ENCODE results near the gene BATF3.

Gene BATF3

DNA sequence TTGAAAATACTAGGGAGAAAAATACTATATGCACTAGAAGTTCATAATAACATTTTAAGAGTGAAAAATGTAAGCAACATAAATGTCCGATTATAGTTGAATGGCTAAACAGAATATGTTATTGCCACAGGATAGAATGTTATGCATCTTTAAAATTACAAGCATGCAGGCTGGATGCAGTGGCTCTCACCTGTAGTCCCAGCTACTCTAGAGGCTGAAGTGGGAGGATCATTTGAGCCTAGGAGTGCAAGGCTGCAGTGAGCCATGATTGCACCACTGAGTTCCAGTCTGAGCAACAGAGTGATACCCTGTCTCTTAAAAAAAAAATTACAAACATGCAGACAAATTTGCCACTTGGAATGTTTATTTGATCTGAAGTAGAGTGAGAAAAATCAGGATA is 3.0 kb upstream of the BATF3 start:
- DNase-seq: no peak

DNA sequence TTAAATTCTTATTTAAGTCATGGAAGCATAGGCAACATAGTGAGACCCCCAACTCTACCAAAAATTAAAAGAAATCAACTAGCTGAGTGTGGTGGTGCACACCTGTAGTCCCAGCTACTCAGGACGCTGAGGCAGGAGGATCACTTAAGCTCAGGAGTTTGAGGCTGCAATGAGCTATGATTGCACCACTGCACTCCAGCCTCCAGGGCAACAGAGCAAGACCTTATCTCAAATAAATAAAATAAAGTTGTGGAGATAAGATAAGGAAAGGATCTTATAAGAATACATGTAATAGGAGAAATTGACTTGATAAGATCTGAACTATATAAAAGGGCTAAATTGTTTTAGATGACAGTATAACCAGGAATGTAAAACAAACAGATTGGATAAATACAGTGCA is 2.3 kb upstream of the BATF3 start:
- no peak for DNase-seq

DNA sequence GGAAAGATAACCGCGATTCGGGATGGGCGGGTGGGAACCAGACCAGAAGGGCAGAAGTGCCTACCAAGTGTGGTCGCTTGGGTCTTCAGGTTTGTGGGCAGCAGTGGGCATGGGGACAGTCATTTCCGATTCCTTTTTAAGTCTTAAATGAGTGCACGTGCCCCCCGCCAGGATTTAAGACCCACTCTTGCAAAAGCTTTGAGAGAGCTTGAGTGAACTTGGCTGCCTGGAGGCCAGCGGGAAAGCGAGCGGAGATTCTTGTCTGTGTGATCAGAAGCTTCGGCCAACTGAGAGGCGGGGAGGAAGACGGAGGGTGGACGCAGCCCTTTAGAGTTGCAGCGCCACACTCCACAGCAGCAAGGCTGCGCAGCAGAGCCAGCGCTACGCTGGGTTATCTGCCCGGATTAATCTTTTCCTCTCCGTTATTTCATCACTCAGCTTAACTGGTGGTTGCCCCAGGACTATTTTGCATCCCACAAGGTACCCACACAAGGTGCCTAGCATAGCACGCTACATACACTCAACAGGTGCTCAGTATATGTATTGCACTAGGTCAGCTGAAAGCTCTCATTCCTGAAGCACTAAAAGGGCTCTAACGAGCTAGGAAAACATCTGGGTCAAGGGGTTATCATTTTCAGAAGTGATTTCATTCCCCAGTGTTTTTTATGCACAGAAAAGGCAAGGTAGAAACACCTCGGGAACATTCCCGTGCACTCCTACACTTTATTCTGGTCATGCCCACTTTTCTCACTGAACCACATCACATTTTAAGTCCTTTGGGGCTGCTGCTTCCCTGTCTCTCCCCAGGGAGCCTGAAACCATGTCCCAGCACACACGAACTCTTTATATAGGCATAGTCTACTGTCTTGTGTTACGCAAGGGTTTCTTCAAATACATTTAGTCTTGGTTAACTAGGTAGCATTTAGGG is 1.5 kb upstream of the BATF3 start:
- no peak for DNase-seq

DNA sequence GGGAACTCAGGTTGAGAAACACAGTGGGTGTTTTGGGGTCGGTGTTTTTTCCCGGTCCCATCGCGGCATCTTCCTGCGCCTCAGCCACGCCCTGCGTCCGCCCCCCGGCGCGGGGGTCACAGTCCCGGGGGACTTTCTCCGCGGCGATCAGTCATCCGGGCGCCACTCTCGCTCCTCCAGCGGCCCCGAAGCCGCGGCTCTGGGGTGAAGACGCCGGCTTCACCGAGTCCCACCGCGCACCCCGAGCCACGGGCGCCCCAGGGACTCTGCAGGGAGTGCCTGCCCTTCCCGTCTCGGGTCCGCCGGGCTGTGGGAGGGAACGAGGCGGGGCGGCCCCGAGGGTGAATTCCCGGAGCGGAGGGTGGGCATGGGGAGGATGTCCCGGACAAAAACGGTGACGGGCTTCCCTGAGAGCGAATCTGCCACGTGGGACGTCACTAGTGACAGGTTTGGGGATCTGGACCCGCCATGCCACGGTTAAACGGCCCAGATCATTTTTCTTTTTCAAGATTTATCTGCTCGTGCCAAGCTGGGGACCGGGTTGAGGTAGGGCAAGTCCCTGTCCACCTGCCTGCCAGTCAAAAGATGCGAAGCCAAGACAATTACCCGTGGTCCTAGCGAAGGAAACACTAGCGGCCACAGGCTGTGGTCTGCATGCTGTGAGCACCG is 717 bp upstream of the BATF3 start:
- peak; percentile 52 for DNase-seq

DNA sequence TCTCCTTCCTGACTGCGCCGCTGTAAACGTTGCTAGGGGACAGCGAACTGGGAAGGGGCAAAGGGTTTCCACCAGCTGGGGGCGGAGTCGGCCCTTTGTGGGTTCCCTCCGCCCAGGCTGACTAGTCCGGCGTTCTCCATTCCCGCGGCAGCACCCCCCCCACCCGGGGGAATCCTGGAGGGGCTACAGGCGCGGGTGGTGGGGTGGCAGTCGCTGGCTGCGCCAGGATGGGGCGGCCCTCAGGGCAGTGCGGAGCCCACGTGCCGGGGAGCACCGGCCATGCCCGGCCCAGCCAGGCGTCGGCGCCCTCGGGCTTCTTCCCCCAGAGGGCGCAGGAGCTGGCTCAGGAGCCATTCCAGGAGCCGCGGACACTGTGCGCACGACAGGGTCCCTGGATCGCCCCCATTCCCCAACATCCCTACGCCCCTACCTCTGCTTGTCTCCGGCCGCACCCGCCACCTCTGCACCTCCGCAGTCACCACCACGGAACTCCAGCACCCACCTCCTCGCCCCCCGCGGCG is 476 bp downstream of the BATF3 start:
- peak; percentile 55 for DNase-seq

DNA sequence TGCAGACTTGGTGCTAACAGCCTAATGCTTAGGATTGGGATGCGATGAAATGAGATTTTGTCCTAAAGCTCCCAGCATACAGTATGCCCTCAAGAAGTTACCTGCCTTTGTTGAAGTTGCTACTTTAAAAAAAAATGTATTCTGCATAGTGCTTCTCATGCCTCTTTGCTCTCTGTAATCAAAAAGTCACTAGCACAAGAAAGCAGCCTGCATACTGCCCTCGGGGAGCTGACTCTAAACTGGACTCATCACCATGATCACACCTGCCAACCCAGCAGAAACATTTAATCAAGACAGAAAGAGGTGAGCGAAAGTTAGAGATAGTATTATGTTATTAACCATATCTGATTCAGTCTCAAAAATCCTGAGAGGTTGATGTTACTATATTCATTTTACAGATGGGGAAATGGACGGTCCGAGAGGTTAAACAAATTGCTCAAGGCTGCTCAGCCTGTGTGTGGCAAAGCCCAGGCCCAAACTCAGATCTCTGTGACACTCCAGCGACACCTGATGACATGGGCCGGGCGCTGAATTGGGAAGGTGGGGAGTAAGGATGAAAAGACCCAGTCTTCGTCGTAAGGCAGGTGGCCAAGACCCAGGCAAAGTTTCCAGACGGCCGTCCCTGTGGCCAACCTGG is 1.1 kb downstream of the BATF3 start:
- DNase-seq: no peak

DNA sequence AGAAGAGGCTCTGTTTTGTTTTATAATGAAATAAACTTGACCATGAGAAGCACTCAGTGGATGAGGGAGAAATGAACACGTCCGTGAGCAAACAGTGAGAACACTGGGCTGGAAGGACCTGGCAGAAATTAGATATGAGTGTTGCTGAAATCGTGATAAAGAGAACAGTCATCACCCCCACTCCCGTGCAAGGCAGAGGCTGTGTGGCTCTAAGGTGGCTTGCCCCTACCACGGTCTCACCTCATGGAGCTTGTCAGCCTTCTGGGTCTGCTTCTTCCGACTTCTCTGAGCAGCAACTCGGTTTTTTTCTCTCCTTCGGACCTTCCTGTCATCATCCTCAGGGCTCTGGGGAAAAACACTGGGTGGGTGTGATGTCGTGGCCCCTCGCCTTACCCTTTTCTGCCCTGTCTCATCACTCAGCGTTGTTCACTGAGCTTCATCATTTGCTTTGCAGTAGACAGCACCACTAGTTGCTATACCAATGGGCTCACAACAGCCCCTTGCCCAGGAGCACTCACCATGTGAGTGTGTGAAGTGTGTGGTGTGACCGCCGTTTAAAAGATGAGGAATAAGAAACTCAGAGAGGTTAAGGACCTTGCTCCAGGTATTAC is 2.8 kb downstream of the BATF3 start:
- DNase-seq: no peak

DNA sequence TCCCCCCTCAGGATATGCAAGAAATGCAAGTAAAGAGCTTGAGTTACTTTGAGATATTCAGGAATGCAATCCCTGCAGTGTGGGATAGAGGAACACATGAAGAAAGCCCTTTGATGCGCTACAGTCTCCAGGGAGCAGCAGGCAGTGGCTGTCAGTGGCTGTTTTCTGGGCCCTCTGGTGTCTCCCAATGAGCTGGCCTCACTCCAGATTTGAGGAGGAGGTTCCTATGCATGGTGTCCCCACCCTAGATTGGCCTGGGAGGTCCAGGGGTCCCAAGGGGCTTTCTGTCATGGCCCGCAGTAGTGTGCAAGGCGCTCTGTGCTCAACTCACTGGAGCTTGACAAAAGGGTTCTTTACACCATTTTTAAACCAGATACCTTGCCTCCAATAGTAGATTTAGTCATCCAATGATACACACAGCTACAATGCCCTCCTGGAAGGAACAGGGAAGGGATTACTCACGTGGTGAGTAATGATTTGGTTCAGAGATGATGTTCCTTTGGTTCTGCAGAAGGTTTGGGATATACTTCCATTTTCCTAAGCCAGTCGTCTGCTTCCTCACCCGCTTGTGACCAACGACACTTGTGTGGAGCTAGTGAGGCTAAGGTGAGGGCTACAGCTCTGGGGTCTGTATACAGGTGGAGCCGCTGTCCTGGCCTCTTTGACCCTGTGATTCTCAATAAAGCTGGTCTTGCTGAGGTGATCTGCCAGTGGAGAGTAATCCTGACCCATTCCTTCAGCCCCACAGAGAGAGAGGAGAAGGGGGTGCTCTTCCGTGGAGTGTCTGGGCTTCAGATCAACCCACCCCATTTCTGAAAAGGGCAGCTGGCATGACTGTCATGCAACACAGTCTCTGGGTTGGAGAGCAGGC is 6.6 kb downstream of the BATF3 start:
- no peak for DNase-seq

DNA sequence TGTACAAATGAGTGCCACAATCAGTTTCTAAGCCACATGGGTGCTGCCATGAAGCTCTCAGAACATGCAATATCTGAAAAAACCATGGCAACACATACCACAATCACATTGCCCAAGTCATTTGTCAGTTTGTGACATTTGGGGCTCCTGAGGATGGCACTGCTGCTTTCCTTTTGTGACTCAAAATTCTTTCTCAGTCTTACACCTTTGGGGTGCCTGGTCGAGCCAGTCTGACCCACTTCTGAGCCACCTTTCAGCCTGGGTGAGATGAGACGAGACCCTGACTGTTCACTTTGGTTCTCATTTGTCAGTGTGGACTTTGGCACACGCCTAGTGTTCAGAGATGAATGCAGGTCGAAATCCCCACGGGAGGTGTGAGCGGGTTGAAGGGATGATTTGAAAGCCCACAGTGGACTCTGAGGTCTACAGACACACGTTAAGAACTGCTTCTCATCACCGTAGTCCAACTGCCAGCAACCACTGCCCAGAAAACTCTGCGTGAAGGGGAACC is 8.0 kb downstream of the BATF3 start:
- no peak for DNase-seq

DNA sequence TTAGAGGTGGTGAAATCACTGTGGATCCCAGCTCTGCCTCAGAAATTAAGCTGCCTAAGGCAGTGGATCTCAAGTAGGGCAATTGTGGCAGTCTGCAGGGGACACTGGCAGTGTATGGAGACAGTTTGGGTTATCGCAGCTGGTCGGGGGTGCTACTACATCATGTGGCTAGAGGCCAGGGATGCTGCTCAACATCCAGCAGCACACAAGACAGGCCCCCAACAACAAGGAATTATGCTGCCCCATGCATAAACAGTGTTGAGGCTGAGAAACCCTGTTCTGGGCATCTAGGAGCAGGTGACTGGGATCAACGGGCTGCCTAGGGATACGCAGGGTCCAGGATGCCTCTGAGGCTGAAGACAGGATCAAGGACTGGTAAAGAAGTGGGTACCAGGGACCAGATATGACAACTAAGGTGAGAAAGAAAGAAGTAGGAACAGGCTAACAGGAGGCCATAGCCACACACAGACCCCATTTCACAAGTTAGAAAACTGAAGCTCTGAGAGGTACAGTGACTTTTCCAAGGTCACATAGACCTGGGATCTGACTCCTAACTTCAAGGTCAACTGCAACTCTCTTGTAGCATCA is 8.7 kb downstream of the BATF3 start:
- no peak for DNase-seq

DNA sequence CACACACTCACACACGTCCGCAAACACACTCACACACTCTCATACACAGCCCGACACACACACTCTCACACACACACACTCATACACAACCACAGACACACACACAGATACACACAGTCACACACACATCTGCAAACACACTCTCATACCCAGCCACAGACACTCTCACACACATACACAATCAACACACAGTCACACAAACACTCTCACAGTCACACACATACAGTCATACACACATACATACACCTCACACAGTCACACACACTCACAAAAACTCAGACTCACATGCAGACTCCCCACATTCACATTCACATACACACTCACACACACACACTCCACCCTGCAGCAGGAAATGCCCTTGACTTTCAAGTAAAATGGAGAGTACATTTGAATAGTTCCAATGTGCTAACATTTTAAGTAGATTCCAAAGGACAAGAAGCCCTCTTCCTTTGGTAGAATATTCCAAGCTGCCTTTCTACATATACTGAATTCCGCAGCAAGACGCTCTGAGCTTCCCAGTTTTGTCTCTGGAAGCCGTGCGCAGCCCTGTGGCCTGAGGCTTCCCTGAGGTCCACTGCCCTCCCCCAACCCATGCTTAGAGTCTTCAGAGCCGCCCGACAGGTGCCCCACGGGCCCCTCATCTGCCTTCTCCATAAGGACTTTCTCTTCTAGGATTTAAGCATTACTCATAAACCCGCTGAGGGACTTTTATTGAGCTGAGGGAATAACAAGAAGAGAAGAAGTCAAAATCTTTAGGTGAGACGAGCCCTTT is 9.7 kb downstream of the BATF3 start:
- no peak for DNase-seq

DNA sequence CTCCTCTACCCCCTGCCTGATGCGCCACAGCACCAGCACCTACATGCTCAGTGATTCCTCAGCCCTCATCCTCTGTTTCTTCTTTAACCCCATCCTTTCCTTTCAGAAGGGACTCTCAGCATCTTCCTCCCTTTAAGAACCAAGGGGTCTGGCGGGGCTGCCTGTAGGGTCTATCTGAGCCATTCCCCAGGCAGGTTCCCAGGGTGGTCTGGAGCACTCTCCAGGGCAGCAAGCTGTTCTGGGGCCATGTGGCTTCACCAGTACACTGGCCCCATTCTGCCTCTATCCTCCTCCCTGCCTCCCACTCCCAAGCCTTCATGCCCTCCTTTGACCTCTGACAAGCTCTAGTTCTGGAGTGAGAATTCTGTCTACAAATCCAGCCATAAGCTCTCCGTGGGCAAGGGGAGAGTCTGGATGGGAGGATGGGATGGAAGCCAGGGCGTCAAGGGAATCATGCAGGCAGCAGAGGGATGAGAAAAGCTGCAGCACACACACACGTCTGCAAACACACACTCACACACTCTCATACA is 10.4 kb downstream of the BATF3 start:
- no peak for DNase-seq

DNA sequence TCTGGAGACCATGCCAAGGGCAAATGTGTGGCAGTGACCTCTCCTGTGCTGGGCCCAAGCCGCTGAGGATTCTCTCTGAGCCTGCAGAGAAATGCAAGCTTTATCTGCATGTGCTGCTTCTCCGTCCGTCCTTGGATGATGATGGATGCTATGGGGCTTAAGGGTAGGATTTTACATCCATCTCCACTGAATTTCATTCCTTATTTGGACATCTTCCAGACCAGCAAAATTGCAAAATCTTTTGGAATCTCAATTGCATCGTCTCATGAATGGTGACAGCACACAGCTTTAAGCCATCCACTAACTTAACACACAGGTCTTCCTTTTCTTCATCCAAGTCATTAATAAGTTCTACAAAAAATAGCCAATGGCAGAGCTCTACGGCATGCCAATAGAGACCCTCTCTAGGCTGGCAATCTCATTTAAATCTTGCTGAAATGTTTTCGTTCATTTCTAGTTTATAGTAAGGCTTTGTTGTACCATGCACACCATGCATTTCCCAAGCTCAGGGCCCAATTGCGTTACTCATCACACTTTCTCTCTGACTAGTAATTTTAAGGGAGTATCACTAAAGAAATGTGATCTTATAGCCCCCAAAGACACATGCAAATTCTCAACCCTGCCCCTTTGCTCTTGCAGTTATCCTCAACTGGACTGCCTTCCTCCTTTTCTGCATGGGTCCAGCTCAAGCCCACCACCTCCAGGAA is 11.1 kb downstream of the BATF3 start:
- DNase-seq: no peak

DNA sequence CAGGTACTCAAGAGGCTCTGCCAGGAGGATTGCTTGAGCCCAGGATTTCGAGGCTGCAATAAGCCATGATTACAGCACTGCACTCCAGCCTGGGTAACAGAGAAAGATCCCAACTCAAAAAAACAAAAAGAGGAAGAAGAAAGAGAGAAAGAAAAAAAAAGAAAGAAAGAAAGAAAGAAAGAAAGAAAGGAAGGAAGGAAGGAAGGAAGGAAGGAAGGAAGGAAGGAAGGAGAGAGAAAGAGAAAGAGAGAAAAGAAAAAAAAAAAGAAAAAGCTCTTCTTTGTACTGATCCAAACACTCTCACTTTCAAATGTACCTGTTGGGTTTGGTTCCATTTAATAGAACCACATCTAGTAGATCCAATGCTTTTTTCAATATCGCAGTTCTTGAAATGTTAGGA is 11.8 kb downstream of the BATF3 start:
- no peak for DNase-seq

DNA sequence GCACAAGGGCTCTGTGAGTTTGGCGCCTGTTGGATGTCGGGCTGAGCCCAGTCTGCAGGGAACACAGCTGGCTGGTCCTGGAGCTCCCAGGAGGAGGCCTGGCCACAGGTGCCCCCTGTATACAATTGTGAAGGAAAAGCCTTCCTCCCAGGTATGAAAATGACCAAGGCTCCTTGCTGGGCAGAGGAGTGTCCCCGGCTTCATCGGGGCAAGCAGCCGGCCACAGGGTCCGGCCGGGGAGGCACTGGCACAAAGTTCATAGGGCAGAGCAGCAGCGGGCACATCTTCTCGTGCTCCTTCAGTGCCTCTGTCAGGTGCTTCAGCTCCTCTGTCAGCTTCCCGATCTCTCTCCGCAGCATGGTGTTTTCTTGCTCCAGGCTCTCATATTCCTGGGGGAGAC is 13.0 kb downstream of the BATF3 start:
- no peak for DNase-seq

DNA sequence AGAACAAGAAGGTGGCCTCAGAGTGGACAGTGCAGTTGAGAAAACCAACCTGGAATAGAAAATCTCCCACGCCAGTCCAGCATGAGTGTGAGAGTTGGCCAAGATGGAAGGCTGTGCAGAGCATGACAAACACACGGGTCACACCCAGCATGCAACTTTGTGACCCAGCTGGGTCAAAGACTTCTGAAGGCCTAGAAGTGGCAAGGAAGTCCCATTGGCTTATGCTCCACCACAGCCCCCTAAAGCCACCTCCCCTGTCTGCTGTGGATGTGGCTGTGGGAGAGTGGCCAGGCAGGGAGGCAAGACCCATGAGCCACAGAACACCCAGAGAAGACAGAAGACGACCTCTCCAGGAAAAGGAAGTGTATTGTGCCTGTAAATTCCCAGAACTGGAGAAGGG is 13.6 kb downstream of the BATF3 start:
- no peak for DNase-seq

DNA sequence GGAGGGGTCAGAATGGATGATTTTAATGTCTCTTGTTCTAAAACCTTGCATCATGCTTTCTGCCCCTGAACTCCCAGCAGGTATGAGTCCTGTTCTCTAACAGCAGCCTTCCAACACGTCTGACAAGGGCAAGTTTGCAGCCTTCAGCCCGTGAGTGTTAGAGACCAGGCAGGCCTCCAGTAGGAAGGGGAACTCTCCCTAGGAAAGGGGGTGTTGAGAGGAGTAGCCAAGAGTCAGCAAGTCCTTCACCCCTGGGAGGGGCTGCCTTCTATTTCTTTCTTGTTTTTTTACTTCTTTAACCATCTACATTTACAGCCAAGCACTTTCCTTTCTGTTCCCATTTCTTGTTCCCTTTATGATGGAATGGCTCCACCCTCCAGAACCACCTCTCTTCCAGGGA is 14.2 kb downstream of the BATF3 start:
- DNase-seq: no peak

DNA sequence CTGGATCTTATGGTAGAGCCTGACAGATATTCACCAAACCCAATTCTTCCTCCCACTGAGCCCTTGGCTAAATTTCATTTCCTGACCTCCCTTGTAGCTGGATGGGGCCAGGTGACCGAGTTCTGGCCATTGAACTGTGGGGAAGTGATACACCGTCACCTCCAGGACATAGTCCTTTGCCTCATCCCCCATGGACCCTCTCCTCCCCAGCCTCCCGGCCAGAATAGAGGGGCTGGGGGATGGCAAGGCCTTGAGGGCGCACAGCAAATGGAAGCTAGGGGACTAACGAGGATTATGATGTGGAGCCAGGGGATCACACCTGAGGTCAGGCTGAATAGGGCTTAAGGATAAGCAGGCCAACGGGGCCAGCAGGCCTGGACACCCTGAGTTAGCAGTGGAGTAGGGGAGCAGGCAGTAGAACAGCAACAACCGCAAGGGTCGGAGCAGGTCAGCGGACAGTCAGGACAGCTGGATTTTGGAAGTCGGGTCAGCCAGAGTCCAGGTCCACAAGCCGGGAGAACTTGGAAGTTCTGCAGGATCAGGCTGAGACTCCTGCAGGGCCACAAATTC is 15.0 kb downstream of the BATF3 start:
- DNase-seq: no peak

DNA sequence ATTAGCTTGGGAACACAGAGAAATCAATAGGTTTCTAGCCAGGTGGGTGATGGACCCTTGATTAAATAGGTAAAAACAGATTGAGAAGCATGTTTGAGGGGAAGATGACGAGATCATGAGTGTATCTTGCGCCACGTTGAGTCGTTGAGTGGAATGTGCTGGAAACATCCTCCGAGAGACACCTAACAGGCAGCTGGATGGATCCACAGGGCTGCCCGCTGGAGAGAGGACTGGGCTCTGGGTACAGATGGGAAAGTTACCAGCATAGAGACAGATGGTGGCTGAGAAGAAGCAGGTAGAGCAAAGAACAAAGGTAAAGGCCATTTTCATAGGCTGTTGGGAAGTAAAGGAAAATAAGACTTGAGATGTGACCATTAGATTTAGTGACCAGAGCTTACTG is 15.6 kb downstream of the BATF3 start:
- no peak for DNase-seq

DNA sequence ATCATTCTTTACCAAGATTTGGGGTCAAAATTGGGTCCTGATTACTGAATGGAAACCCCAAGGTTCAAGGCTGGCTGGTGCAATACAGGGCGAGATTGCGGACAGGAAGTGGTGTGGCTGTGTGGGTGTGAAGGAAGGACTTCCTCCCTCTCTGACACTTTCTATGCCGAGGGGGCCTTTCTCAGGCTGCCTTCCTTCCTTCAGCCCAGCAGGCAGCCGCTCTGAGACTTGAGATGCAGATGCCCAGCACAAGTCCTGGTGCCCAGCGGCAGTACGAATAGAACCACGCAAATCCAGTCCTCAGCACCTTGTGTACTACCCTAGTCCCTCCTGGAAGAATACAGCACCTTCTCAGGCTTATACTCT is 16.3 kb downstream of the BATF3 start:
- DNase-seq: peak; percentile 57
